Kidney (tissue), 14 donors: ENCODE data around the gene CCDC187. TPM values are rescaled to one million over a fixed set of nuclear protein-coding genes. Genes with fewer than 3 reads are reported as not detected.

Experiments
- DNase-seq, 5 donors: peaks; one replicate each; pipeline ENCODE4 v3.0.0-alpha.2; 2013 to 2020
- FAIRE-seq: peaks from 2 replicates; lab custom pipeline; 2012; peaks lifted over from hg19 to GRCh38; lab: Jason Lieb, UNC
- H3K27ac ChIP-seq, 2 donors: one replicate each; pipeline ENCODE4 v1.7.0; 2013; ENCODE audit warnings: low read depth in 2 of 2, low read length in 2 of 2, inconsistent platforms in 1 of 2
- H3K27me3 ChIP-seq: one replicate; pipeline ENCODE4 v1.7.1; 2013; ENCODE audit warnings: low read length, inconsistent platforms; ENCODE audit not compliant: control insufficient read depth, insufficient read depth
- H3K36me3 ChIP-seq, 3 donors: one replicate each; pipeline versions ENCODE4 v1.7.0 to v1.7.1; 2013; ENCODE audit warnings: low read length in 3 of 3, control low read depth in 1 of 3, inconsistent platforms in 1 of 3; ENCODE audit not compliant: insufficient read depth in 3 of 3, control insufficient read depth in 2 of 3
- H3K4me1 ChIP-seq, 3 donors: one replicate each; pipeline versions ENCODE4 v1.7.0 to v1.7.1; 2013; ENCODE audit warnings: low read length in 3 of 3, inconsistent platforms in 1 of 3, low read depth in 1 of 3; ENCODE audit not compliant: control insufficient read depth in 2 of 3, insufficient read depth in 2 of 3
- H3K4me3 ChIP-seq, 3 donors: one replicate each; pipeline versions ENCODE4 v1.7.0 to v1.8.1; 2013; ENCODE audit warnings: low read length in 3 of 3, control low read depth in 1 of 3, inconsistent platforms in 1 of 3
- H3K9ac ChIP-seq, 3 donors: one replicate each; pipeline versions ENCODE4 v1.7.0 to v1.7.1; 2013; ENCODE audit warnings: low read length in 3 of 3, control low read depth in 1 of 3, inconsistent platforms in 1 of 3
- H3K9me3 ChIP-seq, 3 donors: one replicate each; pipeline versions ENCODE4 v1.7.0 to v1.7.1; 2013; ENCODE audit warnings: low read length in 3 of 3, control low read depth in 1 of 3, inconsistent platforms in 1 of 3; ENCODE audit not compliant: control insufficient read depth in 2 of 3, insufficient read depth in 1 of 3
- CTCF ChIP-seq: IDR thresholded peaks from 3 replicates; pipeline ENCODE4 v1.5.1; 2012; ENCODE audit warnings: mild to moderate bottlenecking, moderate library complexity, borderline replicate concordance; ENCODE audit not compliant: insufficient read depth; ENCODE audit errors: extremely low read depth
- intact Hi-C: fragments of 100-400 bp; cut with DNase I; formaldehyde crosslinking; loops from one replicate; pipeline ENCODE4 v1.11.1; 2022
- polyA plus RNA-seq: library from polyadenylated mRNA; stranded (reverse); fragments of 350-450 nt; fragmentation: Illumina TruSeq; extraction: RNeasy Lipid Tissue Mini Kit (QIAGEN cat#74804); gene quantifications from one replicate; pipeline ENCODE4 v1.2.3, GENCODE V29; 2014; ENCODE audit warnings: low read depth, low replicate concordance; ENCODE audit not compliant: insufficient read depth
- total RNA-seq: library from RNA; stranded (reverse); fragmentation: NEBNext Ultra II Directional; extraction: Animal tissue kit (Norgen Biotek cat#: 25700); gene quantifications from one replicate; pipeline ENCODE4 v1.2.1, GENCODE V29; 2021
- donor health status: control.
- donor health status: control.
- donor health status: control.
- donor health status: control.
- donor health status: control.
- donor health status: DM: yes; HTN: yes; CAD: no.
- donor health status: Normal renal cell carcinoma (clear cell type).

CCDC187 gene
- total and polyA plus RNA-seq, 2 donors from 2014 or later: 0.84 to 2.3 TPM

GRCh38 chr9:136336881-136337280, 33.0 kb upstream of the CCDC187 start:
- Histone ChIP-seq H3K4me3 (no peak overlapping the region), H3K9ac (no peak overlapping the region), H3K27me3 (no peaks in the 10 kb centered on the region), H3K9me3 (no peaks in the 10 kb centered on the region), H3K36me3 (no peaks in the 10 kb centered on the region), H3K4me1 (peaks cover 0 to under 1% (median 0%) of the 10 kb centered on the region in 3 donors), H3K27ac (no peak overlapping the region)
- FAIRE-seq: no peak
- no peak for TF ChIP-seq CTCF
- no peak for DNase-seq
- intact Hi-C loops: no loop called here

- Histone ChIP-seq H3K9ac (no peak overlapping the region), H3K27ac (no peak overlapping the region), H3K36me3 (no peaks in the 10 kb centered on the region), H3K27me3 (no peaks in the 10 kb centered on the region), H3K9me3 (no peaks in the 10 kb centered on the region), H3K4me1 (no peaks in the 10 kb centered on the region), H3K4me3 (no peak overlapping the region)
- DNase-seq (no peak), FAIRE-seq (no peak)
- intact Hi-C loops: no loop called here
- TF ChIP-seq CTCF: no peak
Observed at GRCh38 chr9:136336156-136336870, 32.4 kb upstream of the CCDC187 start.

- Histone ChIP-seq H3K9ac (no peak overlapping the region), H3K9me3 (no peaks in the 10 kb centered on the region), H3K36me3 (no peaks in the 10 kb centered on the region), H3K4me1 (no peaks in the 10 kb centered on the region), H3K4me3 (no peak overlapping the region), H3K27ac (no peak overlapping the region), H3K27me3 (no peaks in the 10 kb centered on the region)
- no peak for TF ChIP-seq CTCF
- DNase-seq: no peak
- FAIRE-seq: no peak
- intact Hi-C loops: no loop called here
Observed at GRCh38 chr9:136335296-136336155, 31.6 kb upstream of the CCDC187 start.
